GM18870 (cell line): ENCODE results near the gene RNU6-8.

Experiments used
- ATAC-seq: cut with Tn5 transposase; IDR thresholded peaks from one replicate; pipeline ENCODE4 v1.9.1; 2021; ENCODE audit warnings: moderate library complexity; ENCODE audit not compliant: unreplicated experiment

Gene RNU6-8

DNA sequence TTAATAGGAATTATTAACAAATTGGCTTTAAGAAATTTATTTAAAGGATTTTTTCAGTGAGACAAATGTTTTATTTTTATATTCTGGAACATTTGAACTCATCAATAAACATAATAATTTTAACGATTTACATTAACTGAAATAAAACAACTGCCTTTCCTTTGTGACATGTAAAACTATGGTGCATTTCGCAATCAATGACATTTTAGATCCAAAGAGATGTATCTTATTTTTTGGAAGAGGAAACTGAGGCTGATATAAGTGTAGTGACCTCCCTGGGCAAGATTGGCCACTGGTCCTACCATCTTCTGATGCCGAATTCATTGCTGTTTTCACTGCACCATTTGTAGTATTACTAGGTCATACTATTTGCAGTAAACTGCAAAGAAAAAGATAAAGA lies 2.5 kb upstream of the RNU6-8 start:
- no peak for ATAC-seq

DNA sequence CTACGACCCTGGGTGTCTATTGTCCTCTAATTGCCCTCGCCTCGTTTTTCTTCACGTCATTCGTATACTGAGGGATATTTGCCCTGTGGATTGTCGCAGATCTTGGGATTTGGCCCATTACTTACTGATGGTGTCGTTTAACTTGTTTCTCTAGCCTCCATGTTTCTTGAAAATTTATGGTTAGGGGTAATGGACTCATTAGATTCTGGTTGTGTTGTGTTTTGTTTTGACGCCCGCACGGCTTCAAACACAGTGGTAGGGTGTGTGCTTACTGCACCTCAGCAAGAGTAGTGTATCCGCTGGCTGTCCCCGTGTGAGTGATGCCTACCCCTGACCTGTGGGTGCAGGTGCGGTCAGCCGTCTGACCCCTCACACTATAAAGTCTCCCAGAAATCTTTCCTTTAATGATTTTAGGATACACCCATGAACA lies 874 bp upstream of the RNU6-8 start:
- no peak for ATAC-seq

DNA sequence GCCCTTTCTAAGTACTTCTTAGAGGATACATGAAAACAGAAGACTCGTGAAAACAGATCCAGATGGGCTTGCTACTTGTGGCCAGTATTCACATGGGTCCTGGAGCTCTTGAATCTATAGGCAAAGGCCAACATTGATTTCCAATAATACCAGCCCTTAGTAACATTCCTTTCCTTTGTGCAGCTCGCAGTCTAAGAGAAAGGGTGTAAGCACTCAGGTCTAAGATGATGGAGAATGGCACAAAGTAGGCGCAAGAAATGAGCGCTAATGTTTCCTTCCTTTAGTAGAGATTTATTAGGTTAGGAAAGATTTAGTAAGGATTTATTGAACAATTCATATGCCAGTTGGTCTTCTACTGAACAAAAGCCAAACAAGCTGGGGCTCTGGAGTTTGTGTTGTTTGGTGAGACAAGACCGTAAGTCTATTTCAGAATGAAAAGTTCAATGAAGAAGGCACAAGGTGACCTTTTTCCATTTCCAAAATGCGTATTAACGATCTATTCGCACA lies 525 bp downstream of the RNU6-8 start:
- ATAC-seq: no peak

GRCh38 chr14:32201816-32202490 lies 1.1 kb downstream of the RNU6-8 start, which contains the start of gene RNU6-7:
TSS of gene RNU6-7 (plus strand) at chr14:32202045.
- ATAC-seq: no peak

- ATAC-seq: peak; percentile 37
Observed at GRCh38 chr14:32201193-32201815, 1.8 kb downstream of the RNU6-8 start.

- peak; percentile 2 for ATAC-seq
Observed at GRCh38 chr14:32200368-32201192, 2.5 kb downstream of the RNU6-8 start.

- ATAC-seq: peak; percentile 45
Observed at GRCh38 chr14:32197919-32198318, 5.2 kb downstream of the RNU6-8 start.

- ATAC-seq: no peak
Observed at GRCh38 chr14:32195636-32196035, 7.4 kb downstream of the RNU6-8 start.

- ATAC-seq: no peak
Observed at GRCh38 chr14:32193532-32193931, 9.5 kb downstream of the RNU6-8 start.

GRCh38 chr14:32192712-32193373 lies 10.2 kb downstream of the RNU6-8 start:
- no peak for ATAC-seq

DNA sequence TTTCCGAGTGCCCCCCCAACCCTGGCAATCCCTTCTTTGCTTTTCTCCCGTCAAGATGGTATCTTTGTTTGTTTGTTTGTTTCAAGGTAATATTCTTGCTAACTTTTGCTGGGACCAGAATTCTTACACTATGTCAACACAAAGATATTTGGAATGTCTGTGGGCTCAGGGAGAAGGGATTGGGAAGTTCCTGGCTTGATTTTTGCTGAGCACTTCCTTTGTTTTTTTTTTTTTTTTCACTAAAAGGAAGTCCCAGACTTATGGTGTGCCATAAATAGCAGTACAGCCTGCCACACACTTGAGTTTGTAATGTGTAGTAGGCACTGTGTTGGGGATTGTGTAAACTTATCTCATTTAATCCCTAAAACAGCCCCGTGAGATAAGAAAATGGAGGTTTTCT lies 12.4 kb downstream of the RNU6-8 start:
- ATAC-seq: no peak

- no peak for ATAC-seq
Observed at GRCh38 chr14:32189811-32190210, 13.3 kb downstream of the RNU6-8 start.

GRCh38 chr14:32186248-32186647 lies 16.8 kb downstream of the RNU6-8 start:
- ATAC-seq: no peak

DNA sequence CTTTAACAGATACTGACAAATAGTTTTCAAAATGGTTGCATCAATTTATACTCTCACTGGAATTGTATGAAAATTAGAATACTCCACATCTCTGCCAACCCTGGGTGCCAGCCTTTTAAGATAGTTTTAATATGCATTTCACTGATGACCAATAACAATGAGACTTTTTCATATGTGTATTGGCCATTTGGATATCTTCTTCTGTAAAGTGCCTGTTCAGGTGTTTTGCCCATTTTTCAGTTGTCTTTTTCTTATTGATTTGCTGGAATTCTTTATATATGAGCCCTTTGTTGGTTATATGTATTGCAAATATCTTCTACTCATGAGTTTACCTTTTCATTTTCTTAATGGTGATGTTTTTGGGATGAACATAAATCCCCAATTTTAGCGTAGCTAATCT lies 18.0 kb downstream of the RNU6-8 start:
- no peak for ATAC-seq

DNA sequence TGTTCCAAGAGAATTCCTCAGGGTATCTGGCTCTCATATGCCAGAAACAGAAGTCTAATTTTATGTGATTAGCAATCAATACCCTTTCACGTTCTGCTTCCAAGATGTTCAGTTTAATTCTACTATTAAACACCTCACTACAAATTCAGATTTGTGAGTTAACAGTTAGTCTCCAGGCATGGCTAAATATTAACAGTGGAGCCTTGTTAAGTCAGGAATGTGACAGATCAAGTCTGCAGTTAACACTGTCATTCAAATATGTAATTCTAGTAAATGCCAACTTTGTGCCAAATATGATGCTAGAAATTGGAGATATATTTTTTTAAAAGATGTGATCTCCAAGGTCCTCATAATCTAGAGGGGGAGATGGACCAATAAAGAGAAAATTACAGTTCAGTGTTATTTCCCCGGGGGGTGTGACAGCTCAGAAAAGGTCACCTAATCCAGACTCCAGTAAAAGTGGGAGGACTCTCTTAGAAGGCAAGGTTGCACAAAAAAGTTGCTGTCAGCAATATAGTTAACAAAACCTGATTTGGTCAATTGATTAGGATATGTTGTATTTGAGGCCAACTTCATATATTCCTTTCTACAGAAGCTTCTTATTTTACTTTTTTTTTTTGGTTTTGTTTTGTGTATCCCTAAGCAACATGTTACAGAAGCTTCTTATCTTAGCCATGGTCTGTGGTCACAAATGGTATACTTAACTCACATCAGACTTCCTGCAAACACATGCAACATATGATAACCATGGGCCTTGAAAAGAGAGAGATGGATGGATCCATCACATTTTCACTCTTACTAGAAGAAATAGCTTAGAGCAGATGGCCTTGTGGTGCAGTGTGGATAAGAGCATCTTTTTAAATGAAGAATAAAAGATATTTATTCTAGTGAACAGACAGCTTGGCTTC lies 19.7 kb downstream of the RNU6-8 start:
- ATAC-seq: no peak

DNA sequence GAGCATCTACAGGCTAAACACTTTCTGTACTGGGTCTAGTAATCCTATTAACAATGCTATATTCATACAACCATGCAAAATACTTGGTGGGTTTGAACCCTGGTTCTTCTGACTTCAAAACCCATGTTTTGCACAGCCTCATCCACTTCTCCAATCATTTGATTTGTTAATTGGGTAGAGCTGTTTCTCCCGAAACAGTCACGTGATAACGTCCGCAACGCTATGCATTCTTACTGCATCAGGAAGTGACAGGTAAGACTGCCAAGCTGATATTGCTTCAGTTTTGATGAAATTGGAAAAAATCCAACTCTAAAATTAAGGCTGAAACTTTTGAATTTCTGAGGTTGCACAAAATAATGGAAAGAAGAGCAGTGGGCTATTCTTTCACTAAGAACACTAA lies 31.6 kb downstream of the RNU6-8 start:
- ATAC-seq: no peak

DNA sequence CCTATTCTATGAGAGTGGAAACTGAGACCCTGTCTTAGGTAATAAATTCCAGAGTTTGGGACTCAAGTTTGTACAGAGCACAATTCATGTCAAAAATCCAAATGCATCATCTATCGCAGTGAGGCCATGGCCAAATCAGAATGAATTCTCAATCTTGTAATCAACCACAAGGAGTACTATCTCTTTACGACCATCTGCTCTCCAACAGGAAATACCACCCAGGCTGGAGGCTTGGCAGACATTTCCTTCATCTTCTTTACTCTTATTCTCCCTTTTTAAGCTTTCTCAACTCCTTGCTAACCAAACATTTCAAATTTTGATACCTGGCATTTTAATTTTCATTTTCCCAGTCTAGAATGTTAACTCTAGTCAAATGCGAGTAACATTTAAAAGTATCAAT lies 33.9 kb downstream of the RNU6-8 start:
- no peak for ATAC-seq

DNA sequence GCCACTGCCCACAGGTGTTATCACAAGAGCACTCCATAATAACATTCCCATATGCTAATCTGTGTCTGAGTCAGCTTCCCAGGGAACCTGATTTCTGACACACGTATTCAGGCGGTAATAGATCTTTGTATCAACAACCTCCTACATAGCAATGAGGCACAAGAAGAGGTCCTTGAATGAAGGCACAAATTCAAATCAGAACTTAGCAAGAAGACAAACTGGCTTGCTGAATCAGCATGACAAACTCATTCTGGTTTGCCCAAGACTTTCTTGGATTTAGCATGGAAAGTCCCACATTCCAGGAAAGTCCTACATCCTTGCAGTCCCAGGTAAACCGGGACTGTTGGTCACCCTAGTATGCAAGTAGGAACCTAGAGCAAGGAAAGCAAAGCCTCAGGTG lies 35.2 kb downstream of the RNU6-8 start:
- ATAC-seq: no peak

- ATAC-seq: no peak
Observed at GRCh38 chr14:32166924-32167323, 36.1 kb downstream of the RNU6-8 start.

DNA sequence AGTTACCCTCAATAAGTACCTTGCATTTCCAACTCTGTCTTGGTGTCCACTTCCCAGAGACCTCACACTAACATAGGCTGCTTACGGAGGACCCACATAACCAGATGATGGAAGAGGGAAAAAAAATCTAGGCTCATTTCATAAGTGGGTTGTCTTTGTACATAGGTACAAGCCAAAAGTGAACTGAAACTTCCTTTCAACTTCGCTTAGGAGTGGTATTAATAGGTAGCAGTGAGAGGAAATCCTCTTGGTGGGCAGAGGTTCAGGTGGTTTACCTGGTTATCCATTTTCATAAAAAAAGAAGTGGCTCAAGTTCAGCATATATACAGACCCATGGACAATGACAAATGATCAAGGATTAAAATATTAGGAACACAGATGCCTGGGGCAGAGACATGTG lies 37.0 kb downstream of the RNU6-8 start:
- no peak for ATAC-seq
